KBM-7 (cell line): Measurements from ENCODE around the gene RB1.
"Not testable (repeated sequence)": the region's sequence is repeated elsewhere in the genome, so short reads cannot be mapped to it uniquely, and the experiment has no call there.

Experiments
- DNase-seq: peaks from one replicate; pipeline ENCODE4 v3.0.0-alpha.2; 2015
- in situ Hi-C: fragments of 300-500 bp; cut with MboI; formaldehyde crosslinking; loops from 2 replicates; pipeline ENCODE4 v1.14.3; 2020; ENCODE audit warnings: low sequenced_read_pairs, low pct_unique_long_range_greater_than_20kb, mixed read lengths

The RB1 gene

GRCh38 chr13:48400850-48401291 lies 97.3 kb downstream of the RB1 start:
- in situ Hi-C loops, result no loop called here
- DNase-seq, result peak; percentile 70

GRCh38 chr13:48401480-48401879 lies 97.9 kb downstream of the RB1 start:
- in situ Hi-C loops, result no loop called here
- peak; percentile 79 for DNase-seq

- in situ Hi-C loops, result no loop called here
- peak; percentile 37 for DNase-seq
Measured at GRCh38 chr13:48402325-48402932, 98.9 kb downstream of the RB1 start.

DNA sequence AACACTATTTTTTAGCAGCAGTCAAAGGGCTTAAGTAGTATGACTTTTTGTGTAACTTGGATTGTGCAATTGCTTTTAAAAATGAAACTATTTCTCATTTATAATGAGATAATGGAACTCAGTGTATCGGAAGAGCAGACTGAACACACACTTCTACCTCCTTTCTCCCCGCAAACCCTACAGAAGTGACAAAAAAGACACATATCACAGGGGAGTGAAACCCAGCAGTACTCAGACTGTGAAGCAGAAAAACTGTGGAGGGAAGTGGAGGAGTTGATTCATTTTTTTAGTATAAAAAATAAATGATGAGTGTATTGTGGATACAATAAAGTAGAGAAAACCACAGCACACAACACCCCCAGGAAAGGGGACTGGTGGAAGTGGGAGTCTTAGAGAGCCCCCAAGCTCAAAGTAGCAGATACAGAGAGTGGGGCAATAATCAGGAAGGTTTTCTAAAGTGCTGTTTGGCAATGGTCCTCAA lies 99.6 kb downstream of the RB1 start:
- peak; percentile 73 for DNase-seq

GRCh38 chr13:48403913-48404312 lies 100.4 kb downstream of the RB1 start:
- in situ Hi-C loops, result no loop called here
- peak; percentile 49 for DNase-seq

More for the DNA sequence above, 99.6 kb downstream of the RB1 start:
- in situ Hi-C loops, result no loop called here

- no peak for DNase-seq
- in situ Hi-C loops, result no loop called here
Measured at GRCh38 chr13:48404952-48405351, 101.4 kb downstream of the RB1 start.

- no peak for DNase-seq
- in situ Hi-C loops, result no loop called here
Measured at GRCh38 chr13:48405875-48406274, 102.3 kb downstream of the RB1 start.

- peak; percentile 55 for DNase-seq
- in situ Hi-C loops, result no loop called here
Measured at GRCh38 chr13:48410199-48410598, 106.6 kb downstream of the RB1 start.

DNA sequence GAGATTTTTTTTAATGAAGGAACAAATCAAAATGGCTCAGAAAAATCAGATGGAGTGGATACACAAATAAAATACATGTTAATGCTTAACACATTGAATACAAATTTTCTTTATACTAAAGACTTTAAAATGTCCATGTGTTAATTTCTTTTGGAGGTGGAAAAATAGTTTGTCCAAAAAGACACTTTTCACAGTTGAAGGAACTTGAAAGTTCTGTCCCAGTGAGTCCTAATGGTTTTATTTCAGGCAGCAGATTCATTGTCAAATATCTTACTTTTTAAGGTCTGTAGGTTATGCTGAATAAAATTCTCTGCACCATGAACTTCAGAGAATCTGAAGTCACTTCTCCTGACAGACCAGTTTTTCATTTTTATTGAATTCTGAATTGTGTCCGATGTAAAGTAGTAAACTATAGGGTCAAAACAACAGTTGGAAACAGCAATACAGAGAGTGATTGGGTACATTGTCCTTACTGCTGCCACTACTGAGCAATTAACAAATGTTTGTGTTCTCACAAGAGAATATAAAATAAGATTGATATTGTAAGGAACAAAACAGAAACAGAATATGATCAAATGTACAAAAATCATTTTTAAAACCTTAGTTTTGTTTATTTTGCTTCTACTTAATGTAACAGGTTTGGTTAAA lies 107.7 kb downstream of the RB1 start:
- in situ Hi-C loops, result no loop called here
- peak; percentile 50 for DNase-seq

- peak; percentile 48 for DNase-seq
- in situ Hi-C loops, result no loop called here
Measured at GRCh38 chr13:48411841-48412531, 108.4 kb downstream of the RB1 start.

DNA sequence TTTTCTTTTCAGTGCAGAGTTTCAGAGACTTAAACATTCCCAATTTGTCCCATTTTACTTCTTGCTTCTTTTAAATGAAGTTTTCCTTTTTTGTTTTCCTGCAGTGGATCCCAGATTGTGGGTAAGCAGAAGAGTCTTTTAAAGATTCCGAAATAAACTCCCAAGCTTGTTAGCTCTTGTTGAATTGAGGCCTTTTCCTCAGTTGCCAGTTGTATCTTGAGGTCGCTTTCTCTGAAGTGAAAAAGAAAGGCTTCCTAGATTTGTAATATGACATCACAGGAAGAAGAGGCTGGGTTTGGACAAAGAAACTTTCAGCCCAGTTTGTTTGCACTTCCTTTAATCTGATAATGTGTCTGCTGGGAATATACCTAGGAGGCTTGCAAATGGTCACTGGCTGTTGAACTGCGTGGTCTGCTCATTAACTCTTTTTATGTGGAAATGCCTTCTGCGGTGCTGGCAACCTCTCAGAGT lies 109.4 kb downstream of the RB1 start, which contains the start of gene LPAR6:
TSS of gene LPAR6 (minus strand) at position 233 of the 471 bp plus-strand sequence. CDS start 690 bp downstream, outside the sequence.
- in situ Hi-C loops, result no loop called here
- peak; percentile 85 for DNase-seq

DNA sequence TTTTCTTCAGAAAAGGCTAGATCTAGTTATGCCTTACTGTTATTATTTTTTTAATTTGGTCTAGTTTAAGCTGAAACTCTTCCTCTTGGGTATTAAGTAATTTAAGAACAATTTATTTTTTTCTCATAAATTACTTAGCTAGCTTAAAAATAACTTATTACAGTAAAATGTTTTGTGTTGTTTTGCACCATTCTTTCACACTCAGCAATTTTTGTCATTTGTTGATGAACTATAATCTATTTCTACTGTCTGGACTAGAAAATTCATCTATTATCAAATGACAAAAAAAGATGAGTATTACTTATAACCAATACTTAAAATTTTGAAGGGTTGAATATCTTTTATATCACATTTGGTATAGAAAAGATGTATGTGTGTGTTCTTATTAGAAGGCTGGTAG lies 111.0 kb downstream of the RB1 start:
- in situ Hi-C loops, result no loop called here

DNA sequence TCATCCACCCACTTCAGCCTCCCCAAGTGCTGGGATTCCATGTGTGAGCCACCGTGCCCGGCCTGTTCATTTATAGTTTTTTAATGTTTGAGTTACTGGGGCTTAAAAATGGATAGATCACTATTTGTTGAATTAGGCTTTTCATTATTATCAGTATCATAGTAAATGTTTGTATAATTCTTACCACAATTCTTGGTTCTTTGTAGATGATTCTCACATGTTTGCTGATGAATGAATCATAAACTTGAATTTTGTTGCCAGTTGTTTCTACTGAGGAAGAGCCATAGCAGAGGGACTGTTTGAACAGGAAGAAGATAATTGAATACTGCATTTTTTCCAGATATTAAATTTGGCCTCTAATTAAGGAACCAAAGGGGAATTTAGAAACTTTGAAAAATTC lies 112.0 kb downstream of the RB1 start:
- no peak for DNase-seq
- in situ Hi-C loops, result no loop called here

More for the DNA sequence above, 111.0 kb downstream of the RB1 start:
- DNase-seq, result no peak

- in situ Hi-C loops, result not testable (repeated sequence)
Measured at GRCh38 chr13:48422003-48422402, 118.5 kb downstream of the RB1 start.

GRCh38 chr13:48424212-48424611 lies 120.7 kb downstream of the RB1 start:
- in situ Hi-C loops, result no loop called here
- DNase-seq, result no peak

More at GRCh38 chr13:48422003-48422402, 118.5 kb downstream of the RB1 start:
- DNase-seq, result not testable (repeated sequence)

DNA sequence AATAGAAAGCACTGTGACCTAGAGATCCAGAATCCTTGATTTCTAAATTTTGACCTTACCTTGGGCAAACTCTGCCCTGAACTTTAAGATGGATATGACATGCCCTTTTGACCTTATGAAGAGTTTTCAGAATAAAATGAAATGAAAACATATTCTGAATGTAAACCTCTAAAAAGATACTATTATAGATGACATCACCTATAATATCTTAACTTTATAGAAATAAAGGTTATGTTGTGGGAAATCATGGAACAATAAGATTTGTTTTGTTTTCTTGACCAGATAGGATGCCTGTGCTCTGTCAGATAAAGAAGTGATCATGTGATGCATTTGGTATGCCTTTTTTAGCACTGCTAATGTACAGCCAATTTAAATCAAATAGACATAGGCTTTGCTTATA lies 122.5 kb downstream of the RB1 start:
- in situ Hi-C loops, result no loop called here
- DNase-seq, result no peak

DNA sequence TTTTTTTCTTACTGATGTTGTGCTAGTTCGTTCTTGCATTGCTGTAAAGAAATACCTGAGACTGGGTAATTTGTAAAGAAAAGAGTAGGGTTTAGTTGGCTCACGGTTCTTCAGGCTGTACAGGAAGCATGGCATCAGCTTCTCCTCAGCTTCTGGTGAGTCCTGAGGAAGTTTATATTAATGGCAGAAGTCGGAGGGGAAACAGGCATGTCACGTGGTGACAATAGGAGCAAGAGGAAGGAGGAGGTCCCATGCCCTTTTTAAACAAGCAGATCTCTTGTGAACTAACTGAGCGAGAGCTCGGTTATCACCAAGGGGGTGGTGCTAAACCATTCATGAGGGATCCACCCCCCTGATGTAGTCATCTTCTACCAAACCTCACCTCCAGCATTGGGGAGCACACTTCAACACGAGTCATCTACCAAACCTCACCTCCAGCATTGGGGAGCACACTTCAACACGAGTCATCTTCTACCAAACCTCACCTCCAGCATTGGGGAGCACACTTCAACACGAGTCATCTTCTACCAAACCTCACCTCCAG lies 123.3 kb downstream of the RB1 start:
- DNase-seq, result peak; percentile 49
- in situ Hi-C loops, result not testable (repeated sequence)

- in situ Hi-C loops, result no loop called here
- DNase-seq, result no peak
Measured at GRCh38 chr13:48429036-48429435, 125.5 kb downstream of the RB1 start.

DNA sequence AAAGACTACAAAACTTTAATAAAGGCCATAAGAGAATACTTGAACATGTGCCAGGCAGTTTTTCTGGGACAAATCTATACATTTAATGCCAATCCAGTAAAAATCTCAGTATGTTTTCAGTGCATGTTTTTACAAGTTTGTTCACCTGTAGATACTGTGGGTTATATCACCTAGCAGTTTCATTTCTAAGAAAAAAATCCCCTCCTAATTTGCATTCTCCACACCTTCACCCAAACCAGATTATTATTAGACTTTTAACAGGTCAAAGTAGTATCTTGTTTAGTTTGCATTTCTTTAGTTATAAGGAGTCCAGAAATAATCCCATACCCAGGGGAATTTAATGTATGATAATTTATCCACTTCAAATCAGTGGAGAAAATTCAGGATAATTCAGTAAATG lies 126.3 kb downstream of the RB1 start:
- in situ Hi-C loops, result no loop called here

GRCh38 chr13:48431431-48431830 lies 127.9 kb downstream of the RB1 start:
- peak; percentile 61 for DNase-seq
- in situ Hi-C loops, result no loop called here

More for the DNA sequence above, 126.3 kb downstream of the RB1 start:
- DNase-seq, result no peak
